Omental fat pad (tissue), 4 donors: ENCODE measurements around the gene PLXND1. TPM values are rescaled to one million over a fixed set of nuclear protein-coding genes. Genes with fewer than 3 reads are reported as not detected.

Experiments
- small RNA-seq: library from RNA; depleted of rRNA; stranded (forward); fragments of <200 nt; gene quantifications from one replicate; pipeline ENCODE3, GENCODE V24; 2016
- total RNA-seq, 4 donors: library from RNA; depleted of rRNA; stranded (reverse); fragments of >200 nt; gene quantifications; one replicate each; pipeline ENCODE4 v1.1.0, GENCODE V29; 2016

Gene PLXND1
- total RNA-seq, 4 donors from 2014 or later, result 82.7 to 364 (median 170) TPM

Small RNA genes within 50 kb of the gene (small RNA-seq; reads per million reads assigned to genes)
- not detected for gene RN7SL752P

Other genes with a start within 250 kb of the PLXND1 start
- gene EFCAB12, start 178.0 kb downstream of the PLXND1 start, total RNA-seq, result 1 to 10 TPM in 2 of 4 donors, under 1 TPM in 2; 0.24 to 2.8 (median 1.0) TPM
- 10 to 100 TPM; 15.6 to 29.3 (median 27.8) TPM for gene MBD4, start 166.7 kb downstream of the PLXND1 start, total RNA-seq
- 10 to 100 TPM; 19.6 to 62.9 (median 28.2) TPM for gene IFT122, start 166.5 kb downstream of the PLXND1 start, total RNA-seq
- under 1 TPM in 1 of 4 donors, not detected in 3; 0.28 TPM for gene RHO, start 78.0 kb downstream of the PLXND1 start, total RNA-seq
- not detected for gene H1-8, start 63.5 kb downstream of the PLXND1 start, total RNA-seq